H9 (cell line): Measurements from ENCODE around the gene PDCD7. TPM values are rescaled to one million over a fixed set of nuclear protein-coding genes. Genes with fewer than 3 reads are reported as not detected.

ENCODE experiments used
- DNase-seq: peaks from one replicate; pipeline ENCODE4 v3.0.0-alpha.2; 2017
- H2AFZ ChIP-seq: one replicate; pipeline ENCODE4 v1.6.1; 2013; ENCODE audit warnings: mild to moderate bottlenecking, low read length, control low read depth, moderate library complexity
- H2AK5ac ChIP-seq: 2 replicates; pipeline ENCODE4 v1.6.1; 2013; ENCODE audit warnings: low read length, control low read depth, mixed read lengths; ENCODE audit not compliant: insufficient read length
- H2BK120ac ChIP-seq: one replicate; pipeline ENCODE4 v1.6.1; 2013; ENCODE audit warnings: low read depth, mild to moderate bottlenecking, low read length, control low read depth, inconsistent platforms; ENCODE audit not compliant: poor library complexity, severe bottlenecking
- H2BK12ac ChIP-seq: 2 replicates; pipeline ENCODE4 v1.6.1; 2013; ENCODE audit warnings: low read length, control low read depth, mixed read lengths, low read depth; ENCODE audit not compliant: insufficient read length
- H2BK15ac ChIP-seq: 2 replicates; pipeline ENCODE4 v1.6.1; 2013; ENCODE audit warnings: low read depth, low read length, control low read depth
- H2BK20ac ChIP-seq: one replicate; pipeline ENCODE4 v1.6.1; 2013; ENCODE audit warnings: low read depth, mild to moderate bottlenecking, low read length, control low read depth, inconsistent platforms; ENCODE audit not compliant: poor library complexity, severe bottlenecking
- H2BK5ac ChIP-seq: 2 replicates; pipeline ENCODE4 v1.6.1; 2013; ENCODE audit warnings: low read length, control low read depth, mixed read lengths; ENCODE audit not compliant: insufficient read length
- H3K14ac ChIP-seq: 2 replicates; pipeline ENCODE4 v1.6.1; 2013; ENCODE audit warnings: low read length, control low read depth; ENCODE audit not compliant: insufficient read depth
- H3K18ac ChIP-seq: 2 replicates; pipeline ENCODE4 v1.6.1; 2013; ENCODE audit warnings: low read depth, mild to moderate bottlenecking, mixed read lengths, low read length, control low read depth; ENCODE audit not compliant: insufficient read length
- H3K23ac ChIP-seq: 2 replicates; pipeline ENCODE4 v1.6.1; 2013; ENCODE audit warnings: low read length, control low read depth, mixed read lengths, low read depth; ENCODE audit not compliant: insufficient read length
- H3K23me2 ChIP-seq: 2 replicates; pipeline ENCODE4 v1.6.1; 2013; ENCODE audit warnings: low read depth, mild to moderate bottlenecking, mixed read lengths, low read length, control low read depth; ENCODE audit not compliant: insufficient read length, poor library complexity, severe bottlenecking
- H3K27ac ChIP-seq: 2 replicates; pipeline ENCODE4 v1.5.1; 2013; ENCODE audit warnings: low read length, control low read depth, mixed read lengths, low read depth; ENCODE audit not compliant: insufficient read length
- H3K27me3 ChIP-seq: 2 replicates; pipeline ENCODE4 v1.6.1; 2013; ENCODE audit warnings: low read length, control low read depth, inconsistent platforms; ENCODE audit not compliant: insufficient read depth
- H3K4ac ChIP-seq: 2 replicates; pipeline ENCODE4 v1.6.1; 2013; ENCODE audit warnings: low read depth, mild to moderate bottlenecking, control low read depth, inconsistent platforms, low read length, moderate library complexity
- H3K4me1 ChIP-seq: 2 replicates; pipeline ENCODE4 v1.6.1; 2013; ENCODE audit warnings: low read length, control low read depth, inconsistent platforms; ENCODE audit not compliant: insufficient read depth
- H3K4me2 ChIP-seq: 2 replicates; pipeline ENCODE4 v1.6.1; 2013; ENCODE audit warnings: low read length, control low read depth, mixed read lengths; ENCODE audit not compliant: insufficient read length, insufficient read depth
- H3K56ac ChIP-seq: 2 replicates; pipeline ENCODE4 v1.6.1; 2013; ENCODE audit warnings: low read depth, mild to moderate bottlenecking, mixed read lengths, low read length, control low read depth; ENCODE audit not compliant: insufficient read length
- H3K79me1 ChIP-seq: 2 replicates; pipeline ENCODE4 v1.6.1; 2013; ENCODE audit warnings: low read depth, mild to moderate bottlenecking, moderate library complexity, low read length, control low read depth, inconsistent platforms; ENCODE audit not compliant: insufficient read depth, poor library complexity, severe bottlenecking
- H3K79me2 ChIP-seq: 2 replicates; pipeline ENCODE4 v1.6.1; 2013; ENCODE audit warnings: low read length, control low read depth, inconsistent platforms; ENCODE audit not compliant: insufficient read depth
- H3K9ac ChIP-seq: 2 replicates; pipeline ENCODE4 v1.6.1; 2013; ENCODE audit warnings: low read length, control low read depth, mixed read lengths; ENCODE audit not compliant: insufficient read length; ENCODE audit errors: extremely low read depth
- H3K9me3 ChIP-seq: one replicate; pipeline ENCODE4 v1.6.1; 2013; ENCODE audit warnings: low read depth, low read length, inconsistent platforms; ENCODE audit not compliant: control insufficient read depth
- H3T11ph ChIP-seq: one replicate; pipeline ENCODE4 v1.6.1; 2013; ENCODE audit warnings: mild to moderate bottlenecking, low read length, control low read depth, inconsistent platforms
- H4K20me1 ChIP-seq: one replicate; pipeline ENCODE4 v1.6.1; 2013; ENCODE audit not compliant: control insufficient read depth, insufficient read length, insufficient read depth
- H4K5ac ChIP-seq: 2 replicates; pipeline ENCODE4 v1.6.1; 2013; ENCODE audit warnings: low read depth, mild to moderate bottlenecking, mixed read lengths, low read length, control low read depth; ENCODE audit not compliant: insufficient read length
- H4K8ac ChIP-seq: replicated peaks from 2 replicates; pipeline ENCODE4 v1.6.1; 2013; ENCODE audit warnings: low read length, control low read depth, mixed read lengths, low read depth; ENCODE audit not compliant: insufficient read length
- H4K91ac ChIP-seq: 2 replicates; pipeline ENCODE4 v1.6.1; 2013; ENCODE audit warnings: low read depth, mild to moderate bottlenecking, moderate library complexity, mixed read lengths, low read length, control low read depth; ENCODE audit not compliant: insufficient read length
- H3K27ac Mint-ChIP-seq, 3 experiments: 2 replicates in 2 of 3; 3 replicates in 1 of 3; pipeline ENCODE4 v1.8.0; 2020 to 2021; ENCODE audit warnings: mixed read lengths in 3 of 3, mild to moderate bottlenecking in 1 of 3, moderate library complexity in 1 of 3
- H3K27me3 Mint-ChIP-seq: 2 replicates; pipeline ENCODE4 v1.8.0; 2021; ENCODE audit warnings: low read depth, mild to moderate bottlenecking, moderate library complexity, mixed read lengths
- H3K36me3 Mint-ChIP-seq, 3 experiments: 2 replicates in 2 of 3; 3 replicates in 1 of 3; pipeline ENCODE4 v1.8.0; 2020 to 2021; ENCODE audit warnings: low read depth in 3 of 3, mixed read lengths in 3 of 3; ENCODE audit not compliant: insufficient read depth in 1 of 3
- H3K4me1 Mint-ChIP-seq, 2 experiments: 2 replicates each; pipeline ENCODE4 v1.8.0; 2020; ENCODE audit warnings: mixed read lengths in 2 of 2
- H3K4me3 Mint-ChIP-seq, 2 experiments: 2 replicates in 1 of 2; 3 replicates in 1 of 2; pipeline ENCODE4 v1.8.0; 2020 to 2021; ENCODE audit warnings: mild to moderate bottlenecking in 2 of 2, mixed read lengths in 2 of 2, moderate library complexity in 1 of 2
- H3K9me3 Mint-ChIP-seq, 2 experiments: 2 replicates in 1 of 2; 3 replicates in 1 of 2; pipeline ENCODE4 v1.8.0; 2020; ENCODE audit warnings: mild to moderate bottlenecking in 2 of 2, mixed read lengths in 2 of 2, moderate library complexity in 1 of 2
- WGBS: extraction: QIAGEN DNeasy Blood & Tissue Kit; methylation state at CpG from one replicate; pipeline ENCODE4 v1.1.7; 2013; ENCODE audit warnings: missing lambda C conversion rate, low lambda C conversion rate, mixed read lengths; ENCODE audit not compliant: insufficient read length; ENCODE audit errors: extremely low coverage; 5-methylcytosine and 5-hydroxymethylcytosine counted together
- total RNA-seq: library from RNA; stranded (reverse); gene quantifications from 2 replicates; pipeline ENCODE4 v1.2.1, GENCODE V29; 2021
- TF ChIP-seq, protein P1 (sequence below): fragments of 200-600 bp; sonication (generic); conservative IDR thresholded peaks from 3 replicates; pipeline ENCODE4 v1.8.0; 2021; ENCODE audit warnings: antibody characterized with exemption, mild to moderate bottlenecking

Gene PDCD7
- total RNA-seq, 1 experiment from 2014 or later, result 35.2 TPM

- no peak overlapping the region for H3K4ac ChIP-seq
Observed at GRCh38 chr15:65072027-65072426, 61.6 kb downstream of the PDCD7 start.

More at GRCh38 chr15:65072027-65072426, 61.6 kb downstream of the PDCD7 start:
- WGBS, result no CpG with 5 or more reads among the region's 1 CpG
- no peak for DNase-seq
- Histone ChIP-seq H4K91ac (no peak overlapping the region), H2BK15ac (no peak overlapping the region), H4K20me1 (no peaks in the 10 kb centered on the region), H3K9me3 (no peaks in the 10 kb centered on the region), H3K18ac (no peak overlapping the region), H3K9ac (no peak overlapping the region), H3K4me2 (no peak overlapping the region), H4K8ac (no peak overlapping the region), H2BK20ac (no peak overlapping the region), H2BK5ac (no peak overlapping the region), H3K79me1 (no peaks in the 10 kb centered on the region), H2BK120ac (no peak overlapping the region), H3K27ac (no peak overlapping the region), H2AK5ac (no peak overlapping the region), H2AFZ (no peak overlapping the region), H3K23ac (no peak overlapping the region), H4K5ac (no peak overlapping the region), H3T11ph (no peak overlapping the region), H3K79me2 (no peaks in the 10 kb centered on the region), H3K56ac (no peak overlapping the region), H3K27me3 (no peaks in the 10 kb centered on the region), H3K4me1 (no peaks in the 10 kb centered on the region), H3K14ac (no peak overlapping the region), H2BK12ac (no peak overlapping the region), H3K23me2 (peaks cover 3% of the 10 kb centered on the region)
- H3K4me3 Mint-ChIP-seq, result no peak overlapping the region
- peaks cover 14% of the 10 kb centered on the region for H3K27me3 Mint-ChIP-seq
- TF ChIP-seq, protein P1, sequence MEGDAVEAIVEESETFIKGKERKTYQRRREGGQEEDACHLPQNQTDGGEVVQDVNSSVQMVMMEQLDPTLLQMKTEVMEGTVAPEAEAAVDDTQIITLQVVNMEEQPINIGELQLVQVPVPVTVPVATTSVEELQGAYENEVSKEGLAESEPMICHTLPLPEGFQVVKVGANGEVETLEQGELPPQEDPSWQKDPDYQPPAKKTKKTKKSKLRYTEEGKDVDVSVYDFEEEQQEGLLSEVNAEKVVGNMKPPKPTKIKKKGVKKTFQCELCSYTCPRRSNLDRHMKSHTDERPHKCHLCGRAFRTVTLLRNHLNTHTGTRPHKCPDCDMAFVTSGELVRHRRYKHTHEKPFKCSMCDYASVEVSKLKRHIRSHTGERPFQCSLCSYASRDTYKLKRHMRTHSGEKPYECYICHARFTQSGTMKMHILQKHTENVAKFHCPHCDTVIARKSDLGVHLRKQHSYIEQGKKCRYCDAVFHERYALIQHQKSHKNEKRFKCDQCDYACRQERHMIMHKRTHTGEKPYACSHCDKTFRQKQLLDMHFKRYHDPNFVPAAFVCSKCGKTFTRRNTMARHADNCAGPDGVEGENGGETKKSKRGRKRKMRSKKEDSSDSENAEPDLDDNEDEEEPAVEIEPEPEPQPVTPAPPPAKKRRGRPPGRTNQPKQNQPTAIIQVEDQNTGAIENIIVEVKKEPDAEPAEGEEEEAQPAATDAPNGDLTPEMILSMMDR, result no peak
- H3K27ac Mint-ChIP-seq, result no peak overlapping the region
- H3K36me3 Mint-ChIP-seq, result peaks cover 0 to 1% (median 0%) of the 10 kb centered on the region in 3 experiments; a peak in 3 of 7 replicates
- peaks cover 16 to 20% of the 10 kb centered on the region in 2 experiments for H3K4me1 Mint-ChIP-seq
- peaks cover 3 to 10% of the 10 kb centered on the region in 2 experiments; a peak in 3 of 5 replicates for H3K9me3 Mint-ChIP-seq
